Ishikawa (cell line): ENCODE measurements around the gene IL17RA.

ENCODE experiments used
- CEBPB ChIP-seq: IDR thresholded peaks from 2 replicates; pipeline ENCODE4 v1.6.1; 2012
- CREB1 ChIP-seq: IDR thresholded peaks from 2 replicates; pipeline ENCODE4 v1.6.1; 2012; ENCODE audit warnings: low read depth
- EGR1 ChIP-seq: IDR thresholded peaks from 2 replicates; pipeline ENCODE4 v1.6.1; 2012
- TEAD4 ChIP-seq: IDR thresholded peaks from 2 replicates; pipeline ENCODE4 v1.6.1; 2012
- ZBTB7A ChIP-seq: IDR thresholded peaks from 2 replicates; pipeline ENCODE4 v1.6.1; 2012; ENCODE audit warnings: low read depth

GRCh38 chr22:17130199-17130598 is 45.4 kb downstream of the IL17RA start:
- TF ChIP-seq CEBPB (no peak), EGR1 (no peak), CREB1 (no peak), ZBTB7A (no peak), TEAD4 (no peak)
